ENCODE data around the gene ESF1. TPM values are rescaled to one million over a fixed set of nuclear protein-coding genes. Genes with fewer than 3 reads are reported as not detected.

ESF1 gene
- total and polyA plus RNA-seq, 4 donors: 3.5 to 7.3 (median 5.7) TPM

DNA sequence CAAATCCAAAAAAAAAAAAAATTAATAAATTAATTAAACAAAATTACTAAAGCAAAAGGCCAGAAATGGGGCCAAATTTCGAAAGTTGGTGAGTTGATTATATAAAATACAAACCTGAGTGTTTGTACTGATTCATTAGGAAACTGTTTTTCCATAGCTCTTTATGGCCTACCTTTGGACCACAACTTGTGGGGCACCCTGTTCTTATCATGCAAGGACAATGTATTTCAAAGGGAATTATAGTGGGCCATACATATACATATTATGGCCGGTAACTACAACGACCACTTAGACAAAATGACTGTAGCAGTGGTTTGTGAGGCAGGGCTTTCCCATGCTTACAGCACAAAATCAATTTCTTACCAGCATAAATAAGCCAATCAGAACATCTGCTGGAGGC, 69.5 kb downstream of the ESF1 start (continued):
- TF ChIP-seq, protein P1, sequence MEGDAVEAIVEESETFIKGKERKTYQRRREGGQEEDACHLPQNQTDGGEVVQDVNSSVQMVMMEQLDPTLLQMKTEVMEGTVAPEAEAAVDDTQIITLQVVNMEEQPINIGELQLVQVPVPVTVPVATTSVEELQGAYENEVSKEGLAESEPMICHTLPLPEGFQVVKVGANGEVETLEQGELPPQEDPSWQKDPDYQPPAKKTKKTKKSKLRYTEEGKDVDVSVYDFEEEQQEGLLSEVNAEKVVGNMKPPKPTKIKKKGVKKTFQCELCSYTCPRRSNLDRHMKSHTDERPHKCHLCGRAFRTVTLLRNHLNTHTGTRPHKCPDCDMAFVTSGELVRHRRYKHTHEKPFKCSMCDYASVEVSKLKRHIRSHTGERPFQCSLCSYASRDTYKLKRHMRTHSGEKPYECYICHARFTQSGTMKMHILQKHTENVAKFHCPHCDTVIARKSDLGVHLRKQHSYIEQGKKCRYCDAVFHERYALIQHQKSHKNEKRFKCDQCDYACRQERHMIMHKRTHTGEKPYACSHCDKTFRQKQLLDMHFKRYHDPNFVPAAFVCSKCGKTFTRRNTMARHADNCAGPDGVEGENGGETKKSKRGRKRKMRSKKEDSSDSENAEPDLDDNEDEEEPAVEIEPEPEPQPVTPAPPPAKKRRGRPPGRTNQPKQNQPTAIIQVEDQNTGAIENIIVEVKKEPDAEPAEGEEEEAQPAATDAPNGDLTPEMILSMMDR (IDR thresholded peaks at IDR 0.05; ENCODE audit: low read depth, low read length, missing input control): no peak
- no peak for TF ChIP-seq NR2F2 (IDR thresholded peaks at IDR 0.05)

DNA sequence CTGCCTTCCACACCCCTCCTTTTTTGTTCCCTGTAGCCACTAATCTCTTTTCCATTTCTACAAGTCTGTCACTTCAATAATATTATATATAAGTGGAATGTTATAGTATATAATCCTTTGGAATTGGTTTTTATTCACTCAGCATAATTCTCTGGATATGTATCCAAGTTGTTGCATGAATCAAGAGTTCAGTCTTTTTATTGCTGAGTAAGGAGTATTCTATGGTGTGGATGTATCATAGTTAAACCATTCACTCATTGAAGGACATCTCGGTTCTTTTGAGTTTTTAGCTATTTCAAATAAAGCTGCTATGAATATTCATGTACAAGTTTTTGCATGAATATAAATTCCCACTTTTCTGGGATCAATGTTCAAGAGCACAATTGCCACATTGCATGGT, 76.5 kb downstream of the ESF1 start:
- TF ChIP-seq EGR1 (IDR thresholded peaks at IDR 0.05; ENCODE audit: low read depth in 2 of 2): no peak
- no peak for TF ChIP-seq RXRA (IDR thresholded peaks at IDR 0.05)
- TF ChIP-seq FOXA1 (IDR thresholded peaks at IDR 0.05): no peak
- Histone ChIP-seq H3K9ac (ENCODE audit: low read depth in 1 of 2, low read length in 2 of 2) (no peak overlapping the region), H3K9me3 (ENCODE audit: control insufficient read depth in 4 of 4, low read length in 3 of 4) (peaks cover 0 to 7% (median 2%) of the 10 kb centered on the region in 4 donors), H3K27me3 (ENCODE audit: control insufficient read depth in 4 of 4, insufficient read depth in 4 of 4, low read length in 3 of 4) (no peaks in the 10 kb centered on the region), H3K36me3 (ENCODE audit: control insufficient read depth in 4 of 4, insufficient read depth in 3 of 4, low read depth in 1 of 4, low read length in 3 of 4) (peaks cover 0 to 4% (median 0%) of the 10 kb centered on the region in 4 donors), H3K27ac (ENCODE audit: low read depth in 1 of 2, low read length in 2 of 2) (no peak overlapping the region), H3K4me3 (ENCODE audit: low read depth in 1 of 3, low read length in 3 of 3) (no peak overlapping the region), H3K4me1 (ENCODE audit: control insufficient read depth in 4 of 4, insufficient read depth in 4 of 4, low read length in 3 of 4) (no peaks in the 10 kb centered on the region)
- DNase-seq (ENCODE audit: low spot score): no peak
- WGBS: 90% methylated on average over 1 of the region's 1 CpG

DNA sequence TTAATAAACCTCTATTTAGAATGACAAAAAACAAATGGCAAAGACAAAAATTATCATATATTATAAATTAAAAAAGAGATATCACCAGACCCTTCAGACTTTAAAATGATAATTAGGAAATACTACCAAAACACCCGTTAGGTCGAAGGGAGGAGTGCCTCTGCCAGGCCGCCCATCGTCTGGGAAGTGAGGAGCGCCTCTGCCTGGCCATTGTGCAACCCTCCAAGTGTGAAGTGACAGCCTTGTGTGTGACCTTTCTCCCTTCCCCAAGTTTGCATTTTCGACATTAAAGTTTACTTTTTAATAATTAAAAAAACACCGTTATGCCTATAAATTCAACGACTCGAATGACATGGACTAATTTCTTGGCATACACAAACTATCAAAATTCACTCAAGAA, 81.5 kb downstream of the ESF1 start:
- H3K36me3 ChIP-seq (ENCODE audit: control insufficient read depth in 4 of 4, insufficient read depth in 3 of 4, low read depth in 1 of 4, low read length in 3 of 4): no peaks in the 10 kb centered on the region
- H3K27me3 ChIP-seq (ENCODE audit: control insufficient read depth in 4 of 4, insufficient read depth in 4 of 4, low read length in 3 of 4): no peaks in the 10 kb centered on the region
- H3K4me1 ChIP-seq (ENCODE audit: control insufficient read depth in 4 of 4, insufficient read depth in 4 of 4, low read length in 3 of 4): no peaks in the 10 kb centered on the region
- H3K9ac ChIP-seq (ENCODE audit: low read depth in 1 of 2, low read length in 2 of 2): no peak overlapping the region
- H3K9me3 ChIP-seq (ENCODE audit: control insufficient read depth in 4 of 4, low read length in 3 of 4): no peaks in the 10 kb centered on the region
- TF ChIP-seq RAD21 (IDR thresholded peaks at IDR 0.05) (peak in 1 of 2 donors; percentile 47), FOXA1 (IDR thresholded peaks at IDR 0.05) (no peak), YY1 (IDR thresholded peaks at IDR 0.05) (no peak)
- no peak for DNase-seq (ENCODE audit: low spot score)
- 75% methylated on average over 9 of the region's 9 CpGs for WGBS
- no peak overlapping the region for H3K4me3 ChIP-seq (ENCODE audit: low read depth in 1 of 3, low read length in 3 of 3)
- no peak overlapping the region for H3K27ac ChIP-seq (ENCODE audit: low read depth in 1 of 2, low read length in 2 of 2)

DNA sequence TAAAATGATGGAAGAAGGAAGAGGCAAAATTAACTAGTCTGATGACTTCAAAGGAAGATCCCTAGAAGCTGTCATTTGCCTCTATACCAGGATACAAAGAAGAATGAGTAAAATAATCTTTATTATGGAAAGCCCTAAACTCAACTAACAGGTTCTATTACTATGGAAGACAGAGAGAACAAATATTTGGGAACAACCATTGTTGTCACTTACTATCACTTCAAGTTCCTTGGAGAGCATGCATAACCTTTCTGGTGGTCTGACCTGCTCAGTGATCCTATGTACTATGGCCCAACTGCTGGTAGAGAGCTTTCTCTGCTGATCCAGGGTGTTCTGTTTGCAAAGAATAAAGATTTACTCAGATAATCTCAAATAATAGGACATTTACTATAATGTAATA, 83.2 kb downstream of the ESF1 start:
- Histone ChIP-seq H3K9ac (ENCODE audit: low read depth in 1 of 2, low read length in 2 of 2) (no peak overlapping the region), H3K27me3 (ENCODE audit: control insufficient read depth in 4 of 4, insufficient read depth in 4 of 4, low read length in 3 of 4) (no peaks in the 10 kb centered on the region), H3K27ac (ENCODE audit: low read depth in 1 of 2, low read length in 2 of 2) (no peak overlapping the region), H3K36me3 (ENCODE audit: control insufficient read depth in 4 of 4, insufficient read depth in 3 of 4, low read depth in 1 of 4, low read length in 3 of 4) (no peaks in the 10 kb centered on the region), H3K9me3 (ENCODE audit: control insufficient read depth in 4 of 4, low read length in 3 of 4) (no peaks in the 10 kb centered on the region), H3K4me3 (ENCODE audit: low read depth in 1 of 3, low read length in 3 of 3) (no peak overlapping the region), H3K4me1 (ENCODE audit: control insufficient read depth in 4 of 4, insufficient read depth in 4 of 4, low read length in 3 of 4) (no peaks in the 10 kb centered on the region)
- DNase-seq (ENCODE audit: low spot score): no peak
- TF ChIP-seq, protein P1 (IDR thresholded peaks at IDR 0.05; ENCODE audit: low read depth, low read length, missing input control): no peak
- TF ChIP-seq HNF4G (IDR thresholded peaks at IDR 0.05) (no peak), RAD21 (IDR thresholded peaks at IDR 0.05) (no peak), JUND (IDR thresholded peaks at IDR 0.05) (no peak), FOXA2 (IDR thresholded peaks at IDR 0.05) (no peak)
- TF ChIP-seq, protein P2, sequence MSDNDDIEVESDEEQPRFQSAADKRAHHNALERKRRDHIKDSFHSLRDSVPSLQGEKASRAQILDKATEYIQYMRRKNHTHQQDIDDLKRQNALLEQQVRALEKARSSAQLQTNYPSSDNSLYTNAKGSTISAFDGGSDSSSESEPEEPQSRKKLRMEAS (IDR thresholded peaks at IDR 0.05): no peak
- TF ChIP-seq, protein P3, sequence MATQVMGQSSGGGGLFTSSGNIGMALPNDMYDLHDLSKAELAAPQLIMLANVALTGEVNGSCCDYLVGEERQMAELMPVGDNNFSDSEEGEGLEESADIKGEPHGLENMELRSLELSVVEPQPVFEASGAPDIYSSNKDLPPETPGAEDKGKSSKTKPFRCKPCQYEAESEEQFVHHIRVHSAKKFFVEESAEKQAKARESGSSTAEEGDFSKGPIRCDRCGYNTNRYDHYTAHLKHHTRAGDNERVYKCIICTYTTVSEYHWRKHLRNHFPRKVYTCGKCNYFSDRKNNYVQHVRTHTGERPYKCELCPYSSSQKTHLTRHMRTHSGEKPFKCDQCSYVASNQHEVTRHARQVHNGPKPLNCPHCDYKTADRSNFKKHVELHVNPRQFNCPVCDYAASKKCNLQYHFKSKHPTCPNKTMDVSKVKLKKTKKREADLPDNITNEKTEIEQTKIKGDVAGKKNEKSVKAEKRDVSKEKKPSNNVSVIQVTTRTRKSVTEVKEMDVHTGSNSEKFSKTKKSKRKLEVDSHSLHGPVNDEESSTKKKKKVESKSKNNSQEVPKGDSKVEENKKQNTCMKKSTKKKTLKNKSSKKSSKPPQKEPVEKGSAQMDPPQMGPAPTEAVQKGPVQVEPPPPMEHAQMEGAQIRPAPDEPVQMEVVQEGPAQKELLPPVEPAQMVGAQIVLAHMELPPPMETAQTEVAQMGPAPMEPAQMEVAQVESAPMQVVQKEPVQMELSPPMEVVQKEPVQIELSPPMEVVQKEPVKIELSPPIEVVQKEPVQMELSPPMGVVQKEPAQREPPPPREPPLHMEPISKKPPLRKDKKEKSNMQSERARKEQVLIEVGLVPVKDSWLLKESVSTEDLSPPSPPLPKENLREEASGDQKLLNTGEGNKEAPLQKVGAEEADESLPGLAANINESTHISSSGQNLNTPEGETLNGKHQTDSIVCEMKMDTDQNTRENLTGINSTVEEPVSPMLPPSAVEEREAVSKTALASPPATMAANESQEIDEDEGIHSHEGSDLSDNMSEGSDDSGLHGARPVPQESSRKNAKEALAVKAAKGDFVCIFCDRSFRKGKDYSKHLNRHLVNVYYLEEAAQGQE (IDR thresholded peaks at IDR 0.05): no peak
- TF ChIP-seq, protein P4, sequence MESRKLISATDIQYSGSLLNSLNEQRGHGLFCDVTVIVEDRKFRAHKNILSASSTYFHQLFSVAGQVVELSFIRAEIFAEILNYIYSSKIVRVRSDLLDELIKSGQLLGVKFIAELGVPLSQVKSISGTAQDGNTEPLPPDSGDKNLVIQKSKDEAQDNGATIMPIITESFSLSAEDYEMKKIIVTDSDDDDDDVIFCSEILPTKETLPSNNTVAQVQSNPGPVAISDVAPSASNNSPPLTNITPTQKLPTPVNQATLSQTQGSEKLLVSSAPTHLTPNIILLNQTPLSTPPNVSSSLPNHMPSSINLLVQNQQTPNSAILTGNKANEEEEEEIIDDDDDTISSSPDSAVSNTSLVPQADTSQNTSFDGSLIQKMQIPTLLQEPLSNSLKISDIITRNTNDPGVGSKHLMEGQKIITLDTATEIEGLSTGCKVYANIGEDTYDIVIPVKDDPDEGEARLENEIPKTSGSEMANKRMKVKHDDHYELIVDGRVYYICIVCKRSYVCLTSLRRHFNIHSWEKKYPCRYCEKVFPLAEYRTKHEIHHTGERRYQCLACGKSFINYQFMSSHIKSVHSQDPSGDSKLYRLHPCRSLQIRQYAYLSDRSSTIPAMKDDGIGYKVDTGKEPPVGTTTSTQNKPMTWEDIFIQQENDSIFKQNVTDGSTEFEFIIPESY (IDR thresholded peaks at IDR 0.05): no peak

Measured in liver (tissue), 9 donors.